SU-DHL-6 (cell line): ENCODE results near the gene SGK1.

Experiments used
- H2AFZ ChIP-seq: fragments of 200-600 bp; sonication (generic); 2 replicates; pipeline ENCODE4 v1.6.1; 2014; ENCODE audit warnings: low read depth, mild to moderate bottlenecking, moderate library complexity, mixed read lengths, antibody characterized with exemption, low read length; ENCODE audit not compliant: severe bottlenecking
- H3F3A ChIP-seq: fragments of 200-600 bp; shearing (Covaris generic); 2 replicates; pipeline ENCODE4 v1.6.0; 2016; ENCODE audit warnings: antibody characterized with exemption, mild to moderate bottlenecking; ENCODE audit not compliant: insufficient read depth
- H3K27ac ChIP-seq: fragments of 200-600 bp; sonication (generic); 2 replicates; pipeline ENCODE4 v1.5.1; 2016; ENCODE audit warnings: low read depth, mild to moderate bottlenecking, low read length, moderate library complexity, mixed read lengths
- H3K27me3 ChIP-seq: fragments of 200-600 bp; sonication (generic), shearing (Covaris generic); 2 replicates; pipeline ENCODE4 v1.6.0; 2014; ENCODE audit warnings: mild to moderate bottlenecking, low read length
- H3K36me3 ChIP-seq: fragments of 200-600 bp; sonication (generic); 2 replicates; pipeline ENCODE4 v1.6.1; 2014; ENCODE audit warnings: mild to moderate bottlenecking, low read length, mixed read lengths
- H3K4me2 ChIP-seq: fragments of 300-600, 200-600 bp; shearing (Covaris generic), sonication (generic); 2 replicates; pipeline ENCODE4 v1.6.0; 2014; ENCODE audit warnings: low read length, low read depth, mild to moderate bottlenecking; ENCODE audit not compliant: poor library complexity, severe bottlenecking
- H3K4me3 ChIP-seq: fragments of 200-600 bp; sonication (generic); 2 replicates; pipeline ENCODE4 v1.5.1; 2014; ENCODE audit warnings: antibody characterized with exemption, low read length, mild to moderate bottlenecking, mixed read lengths; ENCODE audit not compliant: insufficient read depth, poor library complexity, severe bottlenecking
- H3K79me2 ChIP-seq: fragments of 200-600 bp; sonication (generic); 2 replicates; pipeline ENCODE4 v1.6.1; 2014; ENCODE audit warnings: mild to moderate bottlenecking, low read length, moderate library complexity; ENCODE audit not compliant: insufficient read depth
- H3K9ac ChIP-seq: fragments of 200-600 bp; sonication (generic); 2 replicates; pipeline ENCODE4 v1.7.0; 2014; ENCODE audit warnings: mild to moderate bottlenecking, low read length
- H3K9me2 ChIP-seq: fragments of 200-600 bp; sonication (generic); replicated peaks from 2 replicates; pipeline ENCODE4 v1.6.1; 2014; ENCODE audit warnings: low read length; ENCODE audit not compliant: insufficient read depth
- H3K9me3 ChIP-seq: fragments of 200-600 bp; sonication (generic); 2 replicates; pipeline ENCODE4 v1.6.1; 2014; ENCODE audit warnings: low read length, mixed read lengths; ENCODE audit not compliant: insufficient read depth
- H4K20me1 ChIP-seq: fragments of 200-600 bp; sonication (generic); 2 replicates; pipeline ENCODE4 v1.6.1; 2014; ENCODE audit warnings: low read depth, mild to moderate bottlenecking, antibody characterized with exemption, low read length, moderate library complexity, mixed read lengths
- CTCF ChIP-seq: fragments of 200-600 bp; sonication (generic); IDR thresholded peaks from one replicate; pipeline ENCODE4 v1.5.1; 2017; ENCODE audit warnings: antibody characterized with exemption, mild to moderate bottlenecking, low read length, moderate library complexity; ENCODE audit not compliant: insufficient read depth, poor library complexity, severe bottlenecking
- EZH2phosphoT487 ChIP-seq: fragments of 200-600 bp; sonication (generic), shearing (Covaris generic); conservative IDR thresholded peaks from 2 replicates; pipeline ENCODE4 v1.6.1; 2018; ENCODE audit warnings: mild to moderate bottlenecking, antibody characterized with exemption, low read length, moderate library complexity, mixed read lengths

The SGK1 gene

GRCh38 chr6:134176264-134176975 lies 141.5 kb downstream of the SGK1 start:
- Histone ChIP-seq H3K27me3 (no peaks in the 10 kb centered on the region), H3K79me2 (peaks cover 32% of the 10 kb centered on the region), H2AFZ (peak overlapping the region; percentile 42), H3K4me3 (peak overlapping the region; percentile 93), H4K20me1 (peaks cover 24% of the 10 kb centered on the region), H3F3A (peaks cover 53% of the 10 kb centered on the region), H3K4me2 (peak overlapping the region; percentile 89), H3K9me2 (no peaks in the 10 kb centered on the region), H3K36me3 (peaks cover 25% of the 10 kb centered on the region), H3K9me3 (no peaks in the 10 kb centered on the region), H3K27ac (peak overlapping the region; percentile 86), H3K9ac (peak overlapping the region; percentile 86)
- TF ChIP-seq CTCF (no peak), EZH2phosphoT487 (no peak)

- peaks cover 36% of the 10 kb centered on the region for H3K79me2 ChIP-seq
- peak overlapping the region; percentile 42 for H2AFZ ChIP-seq
- H3K36me3 ChIP-seq: peaks cover 32% of the 10 kb centered on the region
Measured at GRCh38 chr6:134175532-134176263, 142.2 kb downstream of the SGK1 start.

GRCh38 chr6:134174672-134175531 lies 143.0 kb downstream of the SGK1 start:
- peak overlapping the region; percentile 42 for H2AFZ ChIP-seq
- H3K36me3 ChIP-seq: peaks cover 40% of the 10 kb centered on the region
- H3F3A ChIP-seq: peaks cover 63% of the 10 kb centered on the region

More at GRCh38 chr6:134175532-134176263, 142.2 kb downstream of the SGK1 start:
- Histone ChIP-seq H3K4me3 (peak overlapping the region; percentile 93), H3K4me2 (peak overlapping the region; percentile 89), H3K9me2 (no peaks in the 10 kb centered on the region), H3F3A (peaks cover 55% of the 10 kb centered on the region), H3K27me3 (no peaks in the 10 kb centered on the region), H3K9ac (peak overlapping the region; percentile 86), H3K9me3 (no peaks in the 10 kb centered on the region), H3K27ac (peak overlapping the region; percentile 86), H4K20me1 (peaks cover 24% of the 10 kb centered on the region)
- TF ChIP-seq EZH2phosphoT487 (no peak), CTCF (no peak)

More at GRCh38 chr6:134174672-134175531, 143.0 kb downstream of the SGK1 start:
- Histone ChIP-seq H3K4me2 (peak overlapping the region; percentile 91), H3K27ac (peak overlapping the region; percentile 86), H3K79me2 (peaks cover 39% of the 10 kb centered on the region), H3K27me3 (no peaks in the 10 kb centered on the region), H3K9ac (peak overlapping the region; percentile 86), H4K20me1 (peaks cover 24% of the 10 kb centered on the region), H3K9me2 (no peaks in the 10 kb centered on the region), H3K9me3 (no peaks in the 10 kb centered on the region), H3K4me3 (peak overlapping the region; percentile 93)
- TF ChIP-seq CTCF: no peak
- TF ChIP-seq EZH2phosphoT487: no peak
